NCI-H226 (cell line): ENCODE measurements around the gene DNM2.
"Not testable (repeated sequence)": the region's sequence is repeated elsewhere in the genome, so short reads cannot be mapped to it uniquely, and the experiment has no call there.

Source experiments
- DNase-seq: peaks from one replicate; pipeline ENCODE4 v3.0.0-alpha.2; 2015

The DNM2 gene

DNA sequence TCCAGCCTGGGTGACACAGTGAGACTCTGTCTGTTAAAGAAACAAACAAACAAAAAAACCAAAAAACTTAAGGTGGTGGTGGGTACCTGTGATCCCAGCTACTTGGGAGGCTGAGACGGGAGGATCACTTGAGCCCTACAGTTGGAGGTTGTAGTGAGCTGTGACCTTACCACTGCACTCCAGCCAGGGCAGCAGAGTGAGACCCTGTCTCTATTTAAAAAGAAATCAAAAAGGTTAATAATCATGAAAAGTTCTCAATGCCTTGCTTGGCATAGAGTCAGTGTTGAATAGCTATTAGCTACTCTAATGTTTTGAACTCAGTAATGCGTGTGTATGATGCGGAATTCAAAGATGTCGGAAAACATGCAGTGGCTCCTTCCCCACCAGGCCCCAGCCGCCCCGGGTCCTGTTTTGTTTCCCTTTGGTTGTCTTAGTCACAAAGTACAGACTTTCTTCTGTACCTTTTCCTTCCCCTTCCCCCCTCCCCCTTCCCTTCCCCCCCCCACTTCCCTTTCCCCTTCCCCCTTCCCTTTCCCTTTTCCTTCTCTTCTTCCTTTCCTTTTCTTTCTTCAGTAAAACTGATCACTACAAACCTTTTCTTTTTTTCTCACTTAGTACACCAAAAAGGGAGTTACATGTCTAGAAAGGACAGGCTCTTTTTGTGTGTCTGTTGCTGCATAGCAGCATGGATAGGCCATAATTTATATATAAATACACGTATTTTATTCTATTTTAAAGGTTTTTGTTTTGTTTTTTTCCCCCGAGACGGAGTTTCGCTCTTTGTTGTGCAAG lies 35.2 kb downstream of the DNM2 start:
- DNase-seq = no peak

DNA sequence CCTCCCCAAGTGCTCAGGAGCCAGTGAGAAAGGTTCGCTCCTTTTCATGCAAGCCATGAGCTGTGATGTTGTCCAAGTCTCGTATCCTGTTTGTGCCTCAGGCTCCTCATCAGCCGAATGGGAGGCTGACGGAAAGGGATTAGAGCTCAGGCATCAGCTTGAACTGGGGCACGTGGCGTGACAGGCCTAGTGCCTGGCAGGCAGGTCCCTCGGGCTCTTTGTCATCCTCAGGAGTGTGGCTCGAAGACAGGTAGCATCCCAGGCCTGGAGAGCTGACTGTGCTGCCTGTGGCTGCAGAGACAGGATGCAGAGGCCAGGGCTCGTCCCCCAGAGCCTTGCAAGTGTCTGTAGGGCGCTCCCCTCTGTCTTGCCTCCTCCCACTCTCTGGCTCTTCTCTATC lies 38.5 kb downstream of the DNM2 start:
- no peak for DNase-seq

DNA sequence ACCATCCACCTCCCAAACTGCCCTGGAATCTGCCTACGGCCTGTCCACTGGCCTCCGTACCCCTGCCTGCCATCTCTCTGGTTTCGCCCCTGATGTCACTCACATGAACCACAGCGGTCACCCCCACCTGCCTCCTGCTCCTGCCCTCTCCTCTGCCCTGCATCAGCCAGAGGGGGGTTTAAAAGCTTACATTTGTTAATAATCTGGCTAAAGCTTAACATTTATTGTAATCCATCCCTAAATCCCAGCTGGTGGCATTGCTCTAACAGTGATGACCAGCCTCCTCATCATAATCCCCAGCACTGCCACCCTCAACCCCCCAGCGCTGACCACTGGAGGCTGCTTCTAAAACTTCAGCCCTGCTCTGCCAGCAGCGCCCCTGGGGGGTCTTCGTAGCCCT lies 38.9 kb downstream of the DNM2 start:
- no peak for DNase-seq

DNA sequence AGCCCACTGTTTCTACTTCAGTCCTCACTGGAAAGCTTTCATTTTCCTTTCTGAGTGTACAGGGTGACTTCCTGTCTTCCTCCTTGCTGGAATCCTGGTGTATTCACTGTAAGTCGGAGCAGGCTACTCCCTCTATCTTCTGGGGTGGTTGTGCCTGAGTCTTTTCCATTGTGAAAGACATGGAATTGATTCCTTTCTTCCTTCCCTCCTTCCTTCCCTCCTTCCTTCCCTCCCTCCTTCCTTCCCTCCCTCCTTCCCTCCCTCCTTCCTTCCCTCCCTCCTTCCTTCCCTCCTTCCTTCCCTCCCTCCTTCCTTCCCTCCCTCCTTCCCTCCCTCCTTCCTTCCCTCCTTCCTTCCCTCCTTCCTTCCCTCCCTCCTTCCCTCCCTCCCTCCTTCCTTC lies 40.2 kb downstream of the DNM2 start:
- DNase-seq = not testable (repeated sequence)

DNA sequence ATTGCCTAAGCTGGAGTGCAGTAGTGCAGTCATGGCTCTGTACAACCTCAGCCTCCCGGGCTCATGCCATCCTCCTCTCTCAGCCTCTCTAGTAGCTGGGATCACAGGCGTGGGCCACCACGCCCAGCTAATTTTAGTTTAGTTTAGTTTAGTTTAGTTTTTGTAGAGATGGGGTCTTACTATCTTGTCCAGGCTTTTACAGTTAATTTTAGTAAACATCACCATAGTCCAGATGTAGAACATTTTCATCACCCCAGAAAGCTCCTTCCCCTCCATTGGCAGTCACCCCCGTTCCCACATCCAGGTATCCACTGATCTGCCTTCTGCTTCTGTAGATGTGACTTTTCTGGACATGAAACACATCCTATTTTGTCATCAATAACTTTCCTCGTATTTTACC lies 41.1 kb downstream of the DNM2 start:
- DNase-seq = no peak

DNA sequence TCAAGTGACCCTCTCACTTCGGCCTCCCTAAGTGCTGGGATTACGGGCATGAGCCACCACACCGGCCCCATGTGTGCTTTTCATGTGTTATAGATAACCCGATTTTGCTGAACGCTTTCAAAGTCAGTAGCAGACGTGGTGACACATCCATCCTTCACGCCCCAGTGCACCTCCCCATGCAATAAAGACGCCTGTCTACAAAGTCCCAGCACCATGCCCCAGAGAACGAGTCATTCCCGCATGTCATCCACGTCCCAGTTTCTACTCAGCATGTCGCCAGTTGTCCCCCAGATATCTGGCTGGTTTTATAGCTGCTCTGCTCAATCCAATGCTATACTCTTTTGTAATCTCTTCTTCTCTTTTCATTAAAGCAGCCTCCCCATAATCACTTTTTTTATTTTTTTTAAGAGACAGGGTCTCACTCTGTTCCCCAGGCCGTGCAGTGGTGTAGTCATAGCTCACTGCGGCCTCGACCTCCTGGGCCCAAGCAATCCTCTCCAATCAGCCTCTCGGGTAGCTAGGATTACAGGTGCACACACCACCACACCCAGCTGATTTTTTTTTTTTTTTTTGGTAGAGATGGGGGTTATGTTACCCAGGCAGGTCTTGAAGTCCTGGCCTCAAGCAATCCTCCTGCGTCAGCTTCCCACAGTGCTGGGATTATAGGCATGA lies 42.5 kb downstream of the DNM2 start:
- no peak for DNase-seq

DNA sequence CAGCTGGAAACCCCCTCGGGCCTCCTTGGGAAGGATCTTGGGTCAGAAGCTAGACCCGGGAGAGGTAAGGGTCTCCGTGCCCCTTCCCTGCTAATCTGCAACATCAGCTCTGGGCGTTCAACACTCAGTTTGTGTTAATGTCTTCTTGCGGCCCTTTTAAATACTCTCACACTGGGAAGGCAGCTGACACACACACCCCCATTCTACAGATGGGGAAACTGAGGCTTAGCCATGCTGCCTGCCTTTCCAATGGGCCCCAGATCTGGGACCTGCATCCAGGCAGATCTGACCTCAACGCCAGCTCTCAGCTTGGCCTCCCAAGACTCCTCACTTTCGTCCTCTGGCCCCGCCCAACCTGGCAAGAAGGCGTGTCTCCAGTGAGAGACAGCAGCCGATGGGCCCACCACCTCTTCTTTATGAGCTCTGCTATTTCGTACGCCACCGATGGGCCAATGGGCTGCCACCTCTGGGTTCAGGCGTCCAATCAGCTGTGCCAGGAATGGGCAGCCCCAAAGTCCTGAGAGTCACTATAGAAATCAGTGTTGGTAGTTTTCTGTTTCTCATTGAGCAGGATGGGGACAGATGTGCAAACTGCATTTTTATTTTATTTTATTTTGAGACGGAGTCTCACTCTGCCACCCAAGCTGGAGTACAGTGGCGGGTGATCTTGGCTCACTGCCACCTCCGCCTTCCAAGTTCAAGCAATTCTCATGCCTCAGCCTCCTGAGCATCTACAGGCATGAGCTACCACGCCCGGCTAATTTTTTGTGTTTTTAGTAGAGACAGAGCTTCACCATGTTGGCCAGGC lies 43.8 kb downstream of the DNM2 start:
- DNase-seq = no peak

DNA sequence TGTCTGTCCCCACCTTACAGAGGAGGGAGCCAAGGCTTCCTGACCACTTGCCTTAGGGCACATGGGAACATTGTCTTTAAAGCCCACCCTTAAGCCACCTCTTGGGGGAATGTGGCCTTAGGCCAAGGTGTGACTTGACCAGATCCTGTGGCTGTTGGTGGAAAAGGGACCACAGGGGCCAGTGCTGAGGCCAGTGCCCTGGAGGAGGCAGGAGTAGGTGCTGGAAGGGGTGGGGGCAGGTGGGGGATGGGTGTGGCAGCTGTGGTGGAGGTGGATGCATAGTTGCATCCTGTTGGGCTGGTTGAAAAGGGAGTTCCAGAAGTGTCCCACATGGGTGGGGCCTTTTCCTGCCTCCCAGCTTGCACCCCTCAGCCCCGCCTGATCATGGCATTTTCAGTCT lies 44.8 kb downstream of the DNM2 start:
- DNase-seq = no peak

DNA sequence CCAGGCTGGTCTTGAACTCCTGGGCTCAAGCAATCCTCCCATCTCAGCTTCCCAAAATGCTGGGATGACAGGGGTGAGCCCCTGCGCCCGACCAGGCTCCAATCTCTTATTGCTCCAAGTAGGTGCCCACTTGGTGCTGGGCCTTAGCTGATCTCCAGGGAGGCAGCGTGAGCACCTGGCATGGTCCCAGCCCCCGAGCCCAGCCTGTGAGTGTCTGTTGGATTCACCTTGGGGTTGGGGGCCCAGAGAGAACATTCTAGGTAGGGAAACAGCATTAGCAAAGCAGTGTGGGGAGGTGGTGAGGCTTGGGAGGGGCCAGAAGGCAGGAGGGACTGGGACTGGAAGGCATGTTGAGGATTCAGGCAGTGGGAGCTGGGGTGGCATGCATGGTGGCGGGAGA lies 45.5 kb downstream of the DNM2 start:
- DNase-seq = no peak

DNA sequence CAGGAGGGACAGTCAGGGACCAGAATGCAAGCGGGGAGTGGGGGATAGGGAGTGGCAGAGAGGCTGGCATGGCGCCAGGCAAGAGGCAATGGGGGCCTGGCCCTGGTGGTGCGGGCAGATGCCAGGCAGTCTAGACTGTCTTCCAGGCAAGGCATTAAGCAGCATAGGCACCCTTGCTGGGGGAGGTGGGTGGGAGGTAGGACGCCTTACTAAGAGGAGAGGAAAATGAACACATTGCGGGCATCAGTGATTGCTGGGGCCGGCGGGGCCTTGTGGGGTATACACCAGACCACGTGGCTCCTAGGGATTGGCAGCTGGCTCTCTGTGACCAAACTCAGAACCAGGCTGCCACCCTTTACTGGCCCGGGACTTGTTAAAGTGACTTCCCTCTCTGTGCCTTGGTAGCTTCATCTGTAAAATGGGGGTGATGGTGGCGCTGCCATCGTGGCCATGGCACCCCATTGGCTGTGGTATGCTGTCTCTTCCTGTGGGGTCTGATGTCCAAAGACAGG lies 46.0 kb downstream of the DNM2 start:
- no peak for DNase-seq

DNA sequence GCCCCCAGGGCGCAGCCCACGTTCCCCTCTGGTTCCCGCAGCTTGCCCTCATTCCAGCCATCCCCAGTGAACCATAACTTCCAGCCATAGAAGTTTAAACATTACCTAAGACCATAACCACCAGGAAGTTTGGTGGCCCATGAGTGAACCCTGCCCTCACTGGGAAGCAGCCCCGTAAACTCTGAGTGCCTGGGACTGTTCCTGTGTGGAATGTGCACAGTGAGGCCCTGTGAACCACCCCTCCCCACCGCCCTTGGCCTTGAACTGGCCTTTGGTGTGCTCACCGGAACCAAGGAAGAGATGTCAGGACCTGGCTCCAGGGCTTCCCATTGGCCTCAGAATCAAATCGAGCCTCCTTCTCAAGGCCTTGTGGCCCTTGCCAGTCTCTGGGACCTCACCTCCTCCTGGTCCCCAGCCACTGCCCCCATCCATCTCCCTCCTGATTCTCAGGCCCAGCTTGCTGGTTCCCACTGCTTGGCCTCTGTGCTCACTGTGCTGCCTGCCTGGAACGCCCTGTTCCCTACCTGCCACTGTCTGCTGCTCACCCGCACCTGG lies 46.5 kb downstream of the DNM2 start:
- no peak for DNase-seq

DNA sequence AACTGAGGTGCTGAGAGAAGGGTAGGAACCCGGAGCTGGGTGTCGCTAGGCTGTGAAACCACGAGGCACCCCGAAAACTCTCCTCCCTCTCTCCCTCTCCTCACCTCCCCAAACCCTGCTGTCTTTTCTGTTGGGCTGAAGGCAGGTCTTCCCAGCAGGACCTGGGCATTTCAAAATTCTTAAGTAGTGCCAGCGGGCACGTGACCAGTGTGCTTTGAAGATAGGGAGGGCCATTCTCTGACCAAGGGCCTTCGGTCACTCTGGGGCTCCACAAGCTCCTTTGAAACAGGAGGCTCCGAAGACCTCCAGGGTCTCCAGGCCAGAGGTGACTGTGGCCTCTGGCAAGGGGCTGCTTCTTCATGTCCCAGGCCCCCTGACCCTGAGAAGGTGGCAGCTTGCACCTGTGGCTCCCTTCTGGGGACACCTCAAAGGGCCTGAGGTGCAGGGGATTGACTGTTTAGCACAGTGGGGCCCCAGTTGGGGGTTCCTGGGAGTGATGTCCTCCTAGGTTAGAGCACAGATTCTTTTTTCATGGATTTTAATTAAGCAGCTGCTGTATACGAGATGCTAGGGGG lies 48.3 kb downstream of the DNM2 start:
- DNase-seq = no peak

DNA sequence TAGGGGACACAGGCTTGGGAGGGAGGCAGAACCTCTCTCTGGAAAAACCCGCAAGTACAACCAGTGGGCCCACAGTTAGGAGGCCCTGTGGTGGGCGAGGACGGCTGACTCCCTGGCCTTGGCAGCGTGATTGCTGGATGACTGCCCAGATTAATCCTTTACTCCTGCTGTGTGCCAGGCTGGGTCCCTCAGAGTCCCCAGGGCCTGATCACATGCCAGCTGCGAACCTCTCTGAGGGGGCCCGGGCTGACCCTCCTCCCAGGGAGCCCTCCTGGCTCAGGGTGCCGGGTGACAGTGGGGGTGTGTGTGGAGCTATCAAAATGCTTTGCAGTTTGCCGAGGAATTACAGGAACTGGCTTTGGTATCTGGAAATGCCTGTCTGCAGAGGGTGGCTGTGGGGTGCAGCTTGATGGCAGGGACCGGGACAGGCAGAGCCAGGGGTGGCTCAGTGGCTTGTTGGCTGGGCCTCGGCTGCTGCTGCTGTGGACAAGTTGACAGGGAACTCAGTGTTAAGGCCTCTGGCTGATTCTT lies 48.9 kb downstream of the DNM2 start:
- no peak for DNase-seq

DNA sequence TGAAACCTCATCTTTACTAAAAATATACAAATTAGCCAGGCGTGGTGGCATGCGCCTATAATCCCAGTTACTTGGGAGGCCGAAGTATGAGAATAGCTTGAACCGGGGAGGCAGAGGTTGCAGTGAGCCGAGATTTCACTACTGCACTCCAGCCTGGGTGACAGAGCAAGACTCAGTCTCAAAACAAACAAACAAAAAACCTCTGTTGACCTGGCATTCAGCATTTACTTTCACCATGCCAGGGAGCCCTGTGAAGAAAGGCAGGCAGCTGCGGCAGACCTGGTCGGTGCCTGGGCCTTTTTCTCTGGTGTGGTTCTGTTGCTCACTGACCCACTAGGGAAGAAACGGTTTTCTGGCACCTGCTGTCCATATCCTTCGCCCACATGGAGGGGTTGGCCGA lies 49.8 kb downstream of the DNM2 start:
- DNase-seq = no peak

DNA sequence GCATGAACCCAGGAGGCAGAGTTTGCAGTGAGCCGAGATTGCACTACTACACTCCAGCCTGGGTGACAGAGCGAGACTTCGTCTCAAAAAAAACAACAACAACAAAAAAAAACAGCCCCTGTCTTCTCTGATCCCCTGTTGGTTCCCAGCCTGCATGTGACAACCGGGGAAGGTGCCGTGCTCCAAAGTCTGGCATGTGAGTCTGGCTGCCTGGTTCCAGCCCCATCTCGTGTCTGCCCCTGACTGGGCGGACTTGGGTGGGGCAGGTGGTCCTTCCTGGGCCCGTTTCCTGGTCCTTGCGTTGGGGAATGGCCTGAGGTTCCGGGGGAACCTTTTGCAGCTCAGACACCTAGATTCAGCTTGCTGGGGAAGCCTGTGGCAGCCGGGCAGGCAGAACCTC lies 50.5 kb downstream of the DNM2 start:
- DNase-seq = no peak

DNA sequence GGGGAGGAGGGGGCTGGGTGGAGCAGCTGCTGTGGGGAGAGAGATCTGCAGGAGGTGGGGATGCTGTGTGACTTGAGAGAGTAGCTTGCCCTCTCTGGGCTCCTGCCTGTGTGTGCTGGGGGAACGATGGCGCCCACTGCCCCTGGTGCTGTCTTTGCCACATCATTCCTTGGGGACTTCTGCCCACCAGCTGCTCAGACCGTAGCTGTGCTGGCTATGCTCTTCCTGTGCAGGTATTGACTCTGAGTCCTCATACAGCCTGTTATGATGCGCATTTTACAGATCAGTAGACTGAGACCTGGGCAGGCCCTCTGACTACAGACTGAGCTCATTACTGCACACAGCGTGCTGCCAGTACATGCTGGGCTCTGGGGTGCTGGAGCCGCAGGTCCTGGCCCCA lies 51.1 kb downstream of the DNM2 start:
- no peak for DNase-seq

DNA sequence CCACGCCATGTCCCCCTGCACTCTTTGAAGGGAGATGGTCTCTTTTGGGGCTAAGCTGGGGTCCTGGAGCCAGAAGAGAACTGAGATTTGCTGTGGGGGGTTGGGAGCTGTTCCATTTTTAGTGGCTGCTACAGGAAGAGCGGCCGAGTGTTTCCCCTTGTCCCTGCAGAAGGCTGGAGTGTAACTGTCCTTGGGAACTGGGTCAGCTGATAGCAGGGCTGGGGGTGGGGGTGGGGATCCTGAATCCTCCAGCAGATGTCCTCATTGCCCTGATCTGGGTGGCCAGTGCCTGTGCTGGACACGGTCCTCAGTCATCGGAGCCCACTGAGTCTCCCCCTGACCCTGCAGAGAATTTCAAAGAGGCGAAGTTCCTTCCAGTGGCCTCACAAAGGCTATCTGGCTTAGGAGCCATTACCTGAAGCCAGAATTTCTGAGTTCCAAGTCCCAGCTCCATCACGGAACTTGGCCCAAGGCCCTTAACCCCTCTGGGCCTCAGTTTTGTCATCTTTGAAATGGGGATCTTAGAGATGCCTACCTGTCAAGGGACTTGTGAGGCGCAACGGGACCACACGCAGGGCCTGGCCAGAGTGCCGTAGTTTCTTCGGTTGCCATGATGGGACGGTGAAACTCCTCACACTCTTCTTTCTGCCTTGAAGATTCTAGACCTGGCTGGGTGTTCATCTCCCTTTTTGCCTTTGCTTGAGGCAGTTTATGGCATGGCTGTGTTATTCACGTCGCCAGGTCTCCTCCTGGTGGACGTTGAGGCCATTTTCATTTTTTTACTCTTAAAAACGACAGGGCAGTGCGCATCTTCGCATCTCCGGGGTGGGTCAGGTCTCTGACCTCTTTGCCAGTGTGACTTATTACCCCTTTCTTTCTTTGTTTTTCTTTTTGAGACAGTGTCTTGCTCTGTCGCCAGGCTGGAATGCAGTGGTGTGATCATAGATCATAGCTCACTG lies 51.9 kb downstream of the DNM2 start:
- DNase-seq = peak; percentile 31

DNA sequence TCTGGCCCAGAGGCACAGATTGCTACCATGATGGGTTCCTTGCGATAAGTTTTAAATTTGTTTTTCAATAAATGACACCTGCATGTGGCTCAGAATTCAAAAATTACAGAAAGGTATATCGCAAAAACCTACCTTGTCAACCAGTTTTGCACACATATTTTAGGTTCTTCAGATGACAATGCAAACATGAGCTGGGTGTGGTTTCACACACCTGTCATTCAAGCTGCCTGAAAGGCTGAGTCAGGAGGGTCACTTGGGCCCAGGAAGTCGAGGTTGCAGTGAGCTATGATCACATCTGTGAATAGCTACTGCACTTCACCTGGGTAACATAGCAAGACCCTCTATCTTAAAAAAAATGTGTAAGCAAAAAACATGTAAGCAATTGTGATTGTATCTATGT lies 56.1 kb downstream of the DNM2 start:
- no peak for DNase-seq

DNA sequence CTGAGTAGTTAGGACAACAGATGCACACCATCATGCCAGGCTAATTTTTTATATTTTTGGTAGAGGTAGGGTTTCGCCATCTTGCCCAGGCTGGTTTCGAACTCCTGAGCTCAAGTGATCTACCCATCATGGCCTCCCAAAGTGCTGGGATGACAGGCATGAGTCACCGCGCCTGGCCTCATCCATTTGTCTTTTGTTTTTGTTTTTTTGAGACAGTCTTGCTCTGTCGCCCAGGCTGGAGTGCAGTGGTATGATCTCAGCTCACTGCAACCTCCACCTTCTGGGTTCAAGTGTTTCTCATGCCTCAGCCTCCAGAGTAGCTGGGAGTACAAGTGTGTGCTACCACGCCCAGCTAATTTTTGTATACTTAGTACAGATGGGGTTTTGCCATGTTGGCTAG lies 57.0 kb downstream of the DNM2 start:
- DNase-seq = no peak

DNA sequence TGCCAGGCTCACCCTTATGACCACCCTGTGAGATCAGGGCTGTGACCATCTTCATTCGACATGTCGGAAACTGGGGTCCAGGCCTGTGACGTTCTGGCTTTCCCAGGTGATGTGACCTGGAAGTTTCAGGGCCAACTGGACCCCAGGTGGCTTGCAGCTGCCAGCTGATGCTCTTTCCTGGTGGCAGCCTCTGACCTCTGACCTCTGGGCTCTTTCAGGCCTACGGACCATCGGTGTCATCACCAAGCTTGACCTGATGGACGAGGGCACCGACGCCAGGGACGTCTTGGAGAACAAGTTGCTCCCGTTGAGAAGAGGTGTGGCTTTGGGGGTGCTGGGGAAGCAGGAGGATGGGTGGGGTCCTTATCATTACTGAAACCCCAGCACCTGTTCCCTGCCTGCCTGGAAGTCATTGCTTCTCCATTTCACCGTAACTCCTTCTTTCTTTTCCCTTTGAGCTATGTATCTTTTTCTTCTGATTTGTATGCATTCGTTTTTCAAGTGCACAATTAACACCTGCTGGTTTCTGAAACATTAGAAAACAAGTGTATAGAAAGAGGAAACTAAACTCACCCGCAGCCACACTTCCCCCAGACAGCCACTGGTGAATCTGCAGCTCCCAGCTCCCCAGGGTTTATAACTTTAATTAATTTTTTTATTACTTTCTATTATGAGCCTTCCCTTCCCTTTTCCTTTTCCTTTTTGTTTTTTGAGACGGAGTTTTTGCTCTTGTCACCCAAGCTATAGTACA lies 59.2 kb downstream of the DNM2 start:
- no peak for DNase-seq

DNA sequence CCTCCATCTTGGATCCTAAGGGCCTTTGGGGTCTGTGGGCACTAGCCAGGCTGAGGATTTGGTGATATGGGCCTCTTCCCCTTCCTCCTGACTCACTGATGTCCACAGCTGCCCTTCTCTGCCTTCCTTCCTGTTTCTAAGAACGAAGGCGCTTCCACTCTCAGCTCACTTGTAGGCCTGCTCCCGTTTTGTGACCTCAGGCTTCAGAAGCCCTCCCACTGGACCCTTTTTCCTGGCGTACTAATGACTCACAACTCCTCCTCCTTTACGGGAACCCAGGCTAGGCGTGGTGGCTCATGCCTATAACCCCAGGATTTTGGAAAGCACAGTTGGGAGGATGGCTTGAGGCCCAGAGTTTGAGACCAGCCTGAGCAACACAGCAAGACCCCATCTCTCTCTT lies 62.5 kb downstream of the DNM2 start:
- peak; percentile 72 for DNase-seq
